ENCODE results near the gene NR3C2. TPM values are rescaled to one million over a fixed set of nuclear protein-coding genes. Genes with fewer than 3 reads are reported as not detected.

The NR3C2 gene
- total and polyA plus RNA-seq, 2 of the 4 experiments (the other 2 are of a cell fraction): 1.1 to 2.3 TPM

DNA sequence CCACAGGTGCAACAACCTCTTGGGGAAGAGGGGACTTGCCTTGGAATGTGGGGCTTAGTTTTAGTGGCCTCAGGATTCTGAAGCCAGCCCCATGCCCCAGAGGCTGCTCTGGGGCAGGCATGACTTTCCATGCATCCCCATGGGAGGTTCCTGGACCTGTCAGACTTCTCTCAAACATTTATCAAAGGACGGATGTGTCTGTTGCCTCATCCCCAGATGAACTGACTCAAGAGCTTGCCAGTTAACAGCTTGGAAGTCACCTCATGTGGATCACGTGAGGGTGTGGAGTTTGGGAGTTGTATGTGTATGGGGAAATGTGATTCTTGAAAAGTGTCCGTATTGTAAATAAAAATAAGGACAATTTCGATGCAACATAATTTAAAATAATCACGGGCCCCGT is 368.9 kb downstream of the NR3C2 start:
- Histone ChIP-seq H3K79me1 (ENCODE audit: low read depth in 1 of 2, low read length in 2 of 2) (peaks cover 4 to 19% of the 10 kb centered on the region in 2 experiments; a peak in 3 of 4 replicates), H3K4me3 (ENCODE audit: insufficient read depth, low read depth, low read length) (no peak overlapping the region), H3K18ac (ENCODE audit: low read depth, low read length) (no peak overlapping the region), H3K27ac (ENCODE audit: insufficient read depth, low read length) (no peak overlapping the region), H3K4me2 (ENCODE audit: low read depth, low read length) (no peak overlapping the region), H2BK20ac (ENCODE audit: low read depth, low read length) (no peak overlapping the region), H3K4ac (ENCODE audit: low read depth, low read length) (no peak overlapping the region), H3K9ac (ENCODE audit: low read depth, low read length) (no peak overlapping the region), H2BK120ac (ENCODE audit: low read depth, low read length) (no peak overlapping the region), H2BK5ac (ENCODE audit: low read depth, low read length, poor library complexity, severe bottlenecking) (no peak overlapping the region), H3K9me1 (ENCODE audit: insufficient read depth, low read length) (peaks cover 4% of the 10 kb centered on the region; the same call in 1 of the 2 replicates), H2AK5ac (ENCODE audit: low read depth, low read length) (no peak overlapping the region), H3K9me3 (ENCODE audit: control insufficient read depth, insufficient read depth, low read length) (peaks cover 15% of the 10 kb centered on the region), H4K5ac (ENCODE audit: low read depth, low read length) (no peak overlapping the region), H4K20me1 (ENCODE audit: insufficient read depth, low read length) (no peaks in the 10 kb centered on the region), H3K4me1 (ENCODE audit: control insufficient read depth, insufficient read depth, low read length) (peaks cover 2% of the 10 kb centered on the region; the same call in 1 of the 2 replicates), H3K56ac (ENCODE audit: extremely low read depth, insufficient read depth, low read length) (no peak overlapping the region), H3K36me3 (ENCODE audit: control insufficient read depth, insufficient read depth, low read length) (peaks cover 44% of the 10 kb centered on the region), H2BK15ac (ENCODE audit: low read depth, low read length) (no peak overlapping the region), H4K91ac (ENCODE audit: insufficient read depth, low read depth, low read length) (no peak overlapping the region), H3K14ac (replicated peaks; ENCODE audit: low read depth, low read length) (no peak overlapping the region), H2AK9ac (replicated peaks; ENCODE audit: low read depth, low read length, poor library complexity) (no peak overlapping the region), H3K27me3 (ENCODE audit: control insufficient read depth, insufficient read depth, low read length) (no peaks in the 10 kb centered on the region), H3K23ac (ENCODE audit: low read depth, low read length) (no peak overlapping the region), H4K8ac (ENCODE audit: low read depth in 2 of 2, low read length in 2 of 2) (no peak overlapping the region), H2AFZ (replicated peaks; ENCODE audit: low read length, poor library complexity) (no peak overlapping the region)
- ChIA-PET POLR2A (ENCODE audit: unreplicated experiment) (no interaction called here), CTCF (no interaction called here)
- in situ Hi-C loops (cut with MboI; ENCODE audit: low sequenced_read_pairs): no loop called here
- ATAC-seq (ENCODE audit: low read depth) (no peak), DNase-seq (no peak)
- 97 to 100% methylated on average over 2 to 5 of the region's 6 CpGs for WGBS, 2 experiments (ENCODE audit: extremely low coverage in 2 of 2, insufficient read length in 1 of 2)
- intact Hi-C loops (cut with micrococcal nuclease): no loop called here
- BruUV-seq (replicated peaks): no TSS peak
- TF ChIP-seq, protein P1, sequence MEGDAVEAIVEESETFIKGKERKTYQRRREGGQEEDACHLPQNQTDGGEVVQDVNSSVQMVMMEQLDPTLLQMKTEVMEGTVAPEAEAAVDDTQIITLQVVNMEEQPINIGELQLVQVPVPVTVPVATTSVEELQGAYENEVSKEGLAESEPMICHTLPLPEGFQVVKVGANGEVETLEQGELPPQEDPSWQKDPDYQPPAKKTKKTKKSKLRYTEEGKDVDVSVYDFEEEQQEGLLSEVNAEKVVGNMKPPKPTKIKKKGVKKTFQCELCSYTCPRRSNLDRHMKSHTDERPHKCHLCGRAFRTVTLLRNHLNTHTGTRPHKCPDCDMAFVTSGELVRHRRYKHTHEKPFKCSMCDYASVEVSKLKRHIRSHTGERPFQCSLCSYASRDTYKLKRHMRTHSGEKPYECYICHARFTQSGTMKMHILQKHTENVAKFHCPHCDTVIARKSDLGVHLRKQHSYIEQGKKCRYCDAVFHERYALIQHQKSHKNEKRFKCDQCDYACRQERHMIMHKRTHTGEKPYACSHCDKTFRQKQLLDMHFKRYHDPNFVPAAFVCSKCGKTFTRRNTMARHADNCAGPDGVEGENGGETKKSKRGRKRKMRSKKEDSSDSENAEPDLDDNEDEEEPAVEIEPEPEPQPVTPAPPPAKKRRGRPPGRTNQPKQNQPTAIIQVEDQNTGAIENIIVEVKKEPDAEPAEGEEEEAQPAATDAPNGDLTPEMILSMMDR (conservative IDR thresholded peaks at IDR 0.05; ENCODE audit: low read depth, low read length): no peak
- TF ChIP-seq POLR2A (IDR thresholded peaks at IDR 0.05; ENCODE audit: low read depth, low read length) (no peak), RFX5 (IDR thresholded peaks at IDR 0.05; ENCODE audit: low read depth, low read length) (no peak), NFE2L2 (IDR thresholded peaks at IDR 0.05; ENCODE audit: low read depth, low read length) (no peak), FOS (IDR thresholded peaks at IDR 0.05; ENCODE audit: low read depth, low read length) (no peak), SMC3 (IDR thresholded peaks at IDR 0.05; ENCODE audit: low read depth, low read length) (no peak), CHD1 (IDR thresholded peaks at IDR 0.05; ENCODE audit: low read depth, low read length) (no peak), RAD21 (IDR thresholded peaks at IDR 0.05; ENCODE audit: low read length) (no peak), CEBPB (IDR thresholded peaks at IDR 0.05; ENCODE audit: low read depth, low read length) (no peak), MXI1 (IDR thresholded peaks at IDR 0.05; ENCODE audit: borderline replicate concordance, low read depth, low read length) (no peak), RCOR1 (IDR thresholded peaks at IDR 0.05; ENCODE audit: insufficient replicate concordance, low read length) (no peak), MAZ (IDR thresholded peaks at IDR 0.05; ENCODE audit: borderline replicate concordance, low read depth, low read length) (no peak)
- TF ChIP-seq, protein P2, sequence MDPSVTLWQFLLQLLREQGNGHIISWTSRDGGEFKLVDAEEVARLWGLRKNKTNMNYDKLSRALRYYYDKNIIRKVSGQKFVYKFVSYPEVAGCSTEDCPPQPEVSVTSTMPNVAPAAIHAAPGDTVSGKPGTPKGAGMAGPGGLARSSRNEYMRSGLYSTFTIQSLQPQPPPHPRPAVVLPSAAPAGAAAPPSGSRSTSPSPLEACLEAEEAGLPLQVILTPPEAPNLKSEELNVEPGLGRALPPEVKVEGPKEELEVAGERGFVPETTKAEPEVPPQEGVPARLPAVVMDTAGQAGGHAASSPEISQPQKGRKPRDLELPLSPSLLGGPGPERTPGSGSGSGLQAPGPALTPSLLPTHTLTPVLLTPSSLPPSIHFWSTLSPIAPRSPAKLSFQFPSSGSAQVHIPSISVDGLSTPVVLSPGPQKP (IDR thresholded peaks at IDR 0.05; ENCODE audit: borderline replicate concordance, low read depth, low read length): no peak
- dilution Hi-C loops (cut with HindIII; ENCODE audit: low sequenced_read_pairs, unreplicated experiment): no loop called here

Measured in IMR-90 (cell line).